CD4-positive, alpha-beta memory T cell (primary cell): ENCODE measurements around the gene SDCCAG8. TPM values are rescaled to one million over a fixed set of nuclear protein-coding genes. Genes with fewer than 3 reads are reported as not detected.

Experiments used
- CTCF ChIA-PET: fragments of 350-600 bp; sonication (Branson Sonifier 250); formaldehyde crosslinking; loops from one replicate; lab custom pipeline; 2021; ENCODE audit warnings: inconsistent platforms; ENCODE audit not compliant: partially characterized antibody; lab: Charles Lee
- POLR2A ChIA-PET: fragments of 350-600 bp; sonication (Branson Sonifier 250); formaldehyde crosslinking; loops from one replicate; lab custom pipeline; 2021; ENCODE audit not compliant: partially characterized antibody; lab: Charles Lee
- DNase-seq, 5 donors: peaks; one replicate each; pipeline versions ENCODE4 v3.0.0 to v3.0.0-alpha.2; 2020 to 2022; ENCODE audit warnings: mixed read lengths in 1 of 5
- H3K27ac ChIP-seq: one replicate; pipeline ENCODE4 v1.7.0; 2013; ENCODE audit warnings: low read depth, low read length
- H3K27me3 ChIP-seq: 2 replicates; pipeline ENCODE4 v1.7.0; 2013; ENCODE audit warnings: mild to moderate bottlenecking, low read length, moderate library complexity; ENCODE audit not compliant: insufficient read depth
- H3K36me3 ChIP-seq: 2 replicates; pipeline ENCODE4 v1.7.0; 2013; ENCODE audit warnings: mild to moderate bottlenecking, low read length, moderate library complexity; ENCODE audit not compliant: insufficient read depth
- H3K4me1 ChIP-seq: 2 replicates; pipeline ENCODE4 v1.7.0; 2013; ENCODE audit warnings: mild to moderate bottlenecking, low read length, moderate library complexity; ENCODE audit not compliant: insufficient read depth
- H3K4me3 ChIP-seq, 2 donors: one replicate each; pipeline ENCODE4 v1.7.0; 2013; ENCODE audit warnings: low read length in 2 of 2, mild to moderate bottlenecking in 1 of 2
- H3K9me3 ChIP-seq, 2 donors: one replicate each; pipeline ENCODE4 v1.7.0; 2013; ENCODE audit warnings: low read length in 2 of 2, control low read depth in 1 of 2; ENCODE audit not compliant: control insufficient read depth in 1 of 2
- H3K27ac Mint-ChIP-seq, 7 donors: one replicate each; pipeline ENCODE4 v1.8.0; 2020 to 2021; ENCODE audit warnings: mixed read lengths in 7 of 7, mild to moderate bottlenecking in 6 of 7, inconsistent platforms in 3 of 7, moderate library complexity in 3 of 7
- H3K27me3 Mint-ChIP-seq, 2 donors: one replicate each; pipeline ENCODE4 v1.8.0; 2020 to 2021; ENCODE audit warnings: mixed read lengths in 2 of 2
- H3K36me3 Mint-ChIP-seq, 2 donors: one replicate each; pipeline ENCODE4 v1.8.0; 2020 to 2021; ENCODE audit warnings: mixed read lengths in 2 of 2, inconsistent platforms in 1 of 2, mild to moderate bottlenecking in 1 of 2
- H3K4me1 Mint-ChIP-seq, 4 donors: one replicate each; pipeline ENCODE4 v1.8.0; 2020 to 2021; ENCODE audit warnings: mixed read lengths in 4 of 4, mild to moderate bottlenecking in 1 of 4
- H3K4me3 Mint-ChIP-seq, 8 donors: one replicate each; pipeline ENCODE4 v1.8.0; 2020 to 2021; ENCODE audit warnings: mixed read lengths in 8 of 8, mild to moderate bottlenecking in 7 of 8, moderate library complexity in 6 of 8, inconsistent platforms in 3 of 8
- H3K9me3 Mint-ChIP-seq, 8 donors: one replicate each; pipeline ENCODE4 v1.8.0; 2020 to 2021; ENCODE audit warnings: mixed read lengths in 8 of 8, mild to moderate bottlenecking in 5 of 8, inconsistent platforms in 3 of 8, moderate library complexity in 1 of 8
- intact Hi-C: fragments of 100-400 bp; cut with micrococcal nuclease; formaldehyde crosslinking; loops from one replicate; pipeline ENCODE4 v1.15.1; 2023
- polyA plus RNA-seq, 2 donors: library from polyadenylated mRNA; unstranded; fragments of 300-500 nt; fragmentation: Illumina TruSeq; gene quantifications; one replicate each; pipeline ENCODE4 v1.2.3, GENCODE V29; 2021
- total RNA-seq, 2 experiments: library from RNA; stranded (reverse); gene quantifications; one replicate each; pipeline ENCODE4 v1.2.3, GENCODE V29; 2021

The SDCCAG8 gene
- total and polyA plus RNA-seq, 4 experiments from 2014 or later: 19.0 to 35.7 (median 27.7) TPM

GRCh38 chr1:243343970-243344937 lies 88.4 kb downstream of the SDCCAG8 start:
- intact Hi-C loops: loop anchor here (1.0 to 5.0 kb wide), 4 partner anchors 404 to 1453 kb away; no protein-coding TSS in a partner anchor
- Histone ChIP-seq H3K36me3 (no peaks in the 10 kb centered on the region), H3K9me3 (no peaks in the 10 kb centered on the region), H3K4me3 (no peak overlapping the region), H3K27me3 (no peaks in the 10 kb centered on the region), H3K4me1 (no peaks in the 10 kb centered on the region), H3K27ac (no peak overlapping the region)
- ChIA-PET CTCF (interaction anchor here (0.7 to 5.4 kb wide), 23 partner anchors 8 to 955 kb away, joined by 3 to 65 read pairs (median 4); no protein-coding TSS in a partner anchor), POLR2A (interaction anchor here (1.0 kb wide), 1 partner anchor 929 kb away, joined by 3 read pairs; no protein-coding TSS in a partner anchor)
- H3K27me3 Mint-ChIP-seq: no peaks in the 10 kb centered on the region
- no peak overlapping the region for H3K4me3 Mint-ChIP-seq
- H3K9me3 Mint-ChIP-seq: peaks cover 0 to 1% (median 0%) of the 10 kb centered on the region in 8 donors
- H3K4me1 Mint-ChIP-seq: peaks cover 0 to 4% (median 3%) of the 10 kb centered on the region in 4 donors
- DNase-seq: peak in 4 of 5 donors; percentile 47 to 52 (median 50)
- H3K27ac Mint-ChIP-seq: no peak overlapping the region
- peaks cover 12 to 13% of the 10 kb centered on the region in 2 donors for H3K36me3 Mint-ChIP-seq

DNA sequence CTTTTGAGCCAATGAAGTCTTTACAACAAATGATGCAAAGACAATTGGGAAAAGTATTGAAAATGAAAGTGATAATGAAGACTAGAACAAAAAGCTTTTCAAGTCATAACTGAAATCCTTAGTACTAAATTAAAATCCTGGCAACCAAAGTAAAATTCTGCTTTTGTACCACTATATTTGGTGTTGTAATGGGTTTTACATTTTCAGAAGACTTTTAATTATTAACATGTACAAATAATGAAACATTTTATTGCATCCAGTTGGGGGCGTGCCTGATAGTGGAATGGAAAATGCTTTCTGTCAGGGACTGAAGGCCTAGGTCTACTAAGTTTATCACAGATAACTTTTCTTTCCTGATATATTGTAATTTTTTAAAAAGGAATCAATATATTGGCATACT lies 89.4 kb downstream of the SDCCAG8 start:
- Histone ChIP-seq H3K36me3 (no peaks in the 10 kb centered on the region), H3K27ac (no peak overlapping the region), H3K4me1 (no peaks in the 10 kb centered on the region), H3K27me3 (no peaks in the 10 kb centered on the region), H3K9me3 (no peaks in the 10 kb centered on the region), H3K4me3 (no peak overlapping the region)
- intact Hi-C loops: no loop called here
- DNase-seq: no peak
- CTCF ChIA-PET: interaction anchor here (2.0 to 5.4 kb wide), 5 partner anchors 8 to 928 kb away, joined by 8 to 65 read pairs (median 10); no protein-coding TSS in a partner anchor
- Mint-ChIP-seq H3K9me3 (peaks cover 0 to 1% (median 0%) of the 10 kb centered on the region in 8 donors), H3K27ac (no peak overlapping the region), H3K4me3 (no peak overlapping the region), H3K4me1 (peaks cover 0 to 4% (median 3%) of the 10 kb centered on the region in 4 donors), H3K36me3 (peaks cover 18 to 19% of the 10 kb centered on the region in 2 donors), H3K27me3 (no peaks in the 10 kb centered on the region)
- POLR2A ChIA-PET: no interaction called here

DNA sequence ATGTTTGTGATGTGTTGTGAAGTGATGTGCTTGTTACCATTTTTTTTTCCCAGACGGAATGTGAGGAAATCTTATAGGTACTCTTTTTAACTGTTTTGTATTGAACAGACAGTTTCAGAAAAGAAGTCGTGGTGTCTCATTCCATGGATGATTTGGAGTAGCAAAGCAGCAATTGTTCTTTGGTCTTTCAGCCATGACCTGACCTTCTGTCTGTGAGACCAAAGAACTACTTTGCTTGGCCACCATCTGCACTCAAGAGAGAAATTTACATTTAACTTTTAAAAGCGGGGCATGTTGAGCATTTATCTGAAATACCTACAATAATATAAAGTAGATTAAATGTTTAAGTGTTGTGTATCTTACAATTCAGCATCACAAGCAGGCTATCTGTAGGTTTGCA lies 90.2 kb downstream of the SDCCAG8 start:
- H3K27ac ChIP-seq: no peak overlapping the region
- Mint-ChIP-seq H3K27ac (no peak overlapping the region), H3K27me3 (no peaks in the 10 kb centered on the region), H3K36me3 (peaks cover 17 to 22% of the 10 kb centered on the region in 2 donors), H3K4me1 (peaks cover 0 to 4% (median 3%) of the 10 kb centered on the region in 4 donors), H3K9me3 (peaks cover 0 to 1% (median 0%) of the 10 kb centered on the region in 8 donors), H3K4me3 (no peak overlapping the region)
- no peaks in the 10 kb centered on the region for H3K9me3 ChIP-seq
- no peak for DNase-seq
- POLR2A ChIA-PET: no interaction called here
- no peaks in the 10 kb centered on the region for H3K36me3 ChIP-seq
- H3K4me3 ChIP-seq: no peak overlapping the region
- intact Hi-C loops: no loop called here
- CTCF ChIA-PET: interaction anchor here (5.4 kb wide), 1 partner anchor 927 kb away, joined by 65 read pairs; no protein-coding TSS in a partner anchor
- no peaks in the 10 kb centered on the region for H3K4me1 ChIP-seq
- no peaks in the 10 kb centered on the region for H3K27me3 ChIP-seq

GRCh38 chr1:243346468-243346867 lies 90.6 kb downstream of the SDCCAG8 start:
- Histone ChIP-seq H3K36me3 (no peaks in the 10 kb centered on the region), H3K27me3 (no peaks in the 10 kb centered on the region), H3K4me3 (no peak overlapping the region), H3K27ac (no peak overlapping the region), H3K9me3 (no peaks in the 10 kb centered on the region), H3K4me1 (no peaks in the 10 kb centered on the region)
- no peaks in the 10 kb centered on the region for H3K27me3 Mint-ChIP-seq
- no peak overlapping the region for H3K4me3 Mint-ChIP-seq
- no peak for DNase-seq
- ChIA-PET CTCF (no interaction called here), POLR2A (no interaction called here)
- intact Hi-C loops: no loop called here
- peaks cover 0 to 1% (median 0%) of the 10 kb centered on the region in 8 donors for H3K9me3 Mint-ChIP-seq
- H3K4me1 Mint-ChIP-seq: peaks cover 0 to 4% (median 3%) of the 10 kb centered on the region in 4 donors
- H3K36me3 Mint-ChIP-seq: peaks cover 20 to 26% of the 10 kb centered on the region in 2 donors
- H3K27ac Mint-ChIP-seq: no peak overlapping the region

DNA sequence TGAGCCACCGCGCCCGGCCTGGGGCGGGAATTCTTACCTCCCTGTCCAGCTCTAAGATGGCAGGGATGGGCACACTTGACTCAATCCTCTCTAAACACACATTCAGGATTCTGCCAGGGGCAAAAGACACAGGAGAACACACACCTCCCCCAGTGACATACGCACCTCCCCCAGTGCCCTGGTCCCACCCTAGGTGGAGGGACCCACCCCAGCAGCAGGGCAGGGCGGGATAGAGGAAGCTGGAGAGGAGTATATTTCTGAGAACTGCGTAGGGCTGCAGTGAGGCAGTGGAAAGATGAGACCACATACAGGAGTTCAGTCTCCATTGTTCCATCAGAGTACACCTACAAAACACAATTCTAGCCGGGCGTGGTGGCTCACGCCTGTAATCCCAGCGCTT lies 92.5 kb downstream of the SDCCAG8 start:
- Histone ChIP-seq H3K36me3 (no peaks in the 10 kb centered on the region), H3K4me3 (no peak overlapping the region), H3K9me3 (no peaks in the 10 kb centered on the region), H3K4me1 (no peaks in the 10 kb centered on the region), H3K27me3 (no peaks in the 10 kb centered on the region), H3K27ac (no peak overlapping the region)
- POLR2A ChIA-PET: no interaction called here
- no peak for DNase-seq
- peaks cover 4 to 7% (median 5%) of the 10 kb centered on the region in 4 donors for H3K4me1 Mint-ChIP-seq
- no peak overlapping the region for H3K27ac Mint-ChIP-seq
- H3K36me3 Mint-ChIP-seq: peaks cover 20 to 26% of the 10 kb centered on the region in 2 donors
- CTCF ChIA-PET: interaction anchor here (1.0 kb wide), 1 partner anchor 923 kb away, joined by 4 read pairs; no protein-coding TSS in a partner anchor
- intact Hi-C loops: no loop called here
- H3K27me3 Mint-ChIP-seq: no peaks in the 10 kb centered on the region
- H3K4me3 Mint-ChIP-seq: no peak overlapping the region
- H3K9me3 Mint-ChIP-seq: no peaks in the 10 kb centered on the region

DNA sequence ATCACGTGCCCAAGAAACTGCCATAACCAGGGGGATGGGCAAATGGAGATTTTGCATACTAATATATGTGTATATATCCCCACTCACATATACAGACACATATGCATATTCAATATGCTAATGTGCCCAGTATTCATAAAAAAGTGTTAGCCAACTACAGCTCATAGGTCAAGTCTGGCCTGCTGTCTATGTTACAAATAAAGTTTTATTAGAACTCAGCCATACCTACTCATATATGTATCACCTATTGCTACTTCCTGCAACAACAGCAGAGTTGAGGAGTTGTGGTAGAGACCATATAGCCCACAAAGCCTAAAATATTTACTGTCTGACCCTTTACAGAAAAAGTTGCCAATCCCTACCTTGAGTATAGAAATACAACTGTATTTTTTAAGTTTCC lies 93.3 kb downstream of the SDCCAG8 start:
- Histone ChIP-seq H3K9me3 (no peaks in the 10 kb centered on the region), H3K27me3 (no peaks in the 10 kb centered on the region), H3K27ac (no peak overlapping the region), H3K4me1 (peaks cover 6% of the 10 kb centered on the region), H3K4me3 (no peak overlapping the region), H3K36me3 (no peaks in the 10 kb centered on the region)
- CTCF ChIA-PET: interaction anchor here (1.0 kb wide), 1 partner anchor 923 kb away, joined by 4 read pairs; no protein-coding TSS in a partner anchor
- POLR2A ChIA-PET: no interaction called here
- no peak for DNase-seq
- intact Hi-C loops: no loop called here
- Mint-ChIP-seq H3K4me1 (peaks cover 7 to 13% (median 9%) of the 10 kb centered on the region in 4 donors), H3K4me3 (no peak overlapping the region), H3K36me3 (peaks cover 19 to 24% of the 10 kb centered on the region in 2 donors), H3K9me3 (no peaks in the 10 kb centered on the region), H3K27me3 (no peaks in the 10 kb centered on the region), H3K27ac (no peak overlapping the region)

DNA sequence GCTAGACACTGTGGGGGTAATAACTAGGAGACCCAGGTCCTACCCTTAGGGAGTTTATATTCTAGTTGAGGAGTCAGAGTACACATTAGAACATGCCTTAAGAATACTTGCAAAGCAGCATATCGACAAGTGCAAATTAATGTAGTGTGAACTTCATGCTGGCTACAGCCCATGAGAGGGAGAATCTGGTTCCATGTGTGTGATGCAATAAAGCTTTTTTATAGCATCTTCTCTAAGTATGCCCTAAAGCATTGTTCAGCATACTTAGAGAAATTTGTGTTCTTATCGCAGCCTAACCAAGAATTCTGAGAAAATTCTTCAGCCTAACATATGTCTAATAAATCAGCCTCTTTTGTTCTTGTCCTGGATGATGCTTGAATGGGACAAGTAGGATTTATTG lies 95.5 kb downstream of the SDCCAG8 start:
- peaks cover 16 to 21% (median 18%) of the 10 kb centered on the region in 4 donors for H3K4me1 Mint-ChIP-seq
- ChIA-PET CTCF (no interaction called here), POLR2A (no interaction called here)
- H3K27me3 Mint-ChIP-seq: no peaks in the 10 kb centered on the region
- Histone ChIP-seq H3K36me3 (no peaks in the 10 kb centered on the region), H3K4me3 (no peak overlapping the region), H3K4me1 (peaks cover 15% of the 10 kb centered on the region), H3K27me3 (no peaks in the 10 kb centered on the region), H3K9me3 (no peaks in the 10 kb centered on the region), H3K27ac (no peak overlapping the region)
- no peak overlapping the region for H3K4me3 Mint-ChIP-seq
- H3K9me3 Mint-ChIP-seq: peaks cover 0 to 1% (median 0%) of the 10 kb centered on the region in 8 donors
- intact Hi-C loops: no loop called here
- H3K36me3 Mint-ChIP-seq: peaks cover 18 to 24% of the 10 kb centered on the region in 2 donors
- no peak overlapping the region for H3K27ac Mint-ChIP-seq
- DNase-seq: no peak
